HEK293 (cell line): ENCODE results near the gene EPOP.
A peak's percentile ranks its signal among the peaks of the same experiment; 100 is the strongest.

ENCODE experiments used
- ATF2 ChIP-seq: fragments of 450-650 bp; formaldehyde crosslinking; IDR thresholded peaks from 2 replicates; pipeline ENCODE4 v1.5.1; 2016; ENCODE audit warnings: missing biosample characterization, missing genetic modification characterization, low read depth
- GLIS2 ChIP-seq: fragments of 450-650 bp; formaldehyde crosslinking; IDR thresholded peaks from 2 replicates; pipeline ENCODE4 v1.5.1; 2016; ENCODE audit warnings: missing biosample characterization, missing genetic modification characterization
- KLF10 ChIP-seq: fragments of 450-650 bp; IDR thresholded peaks from 2 replicates; pipeline ENCODE4 v1.5.1; 2018; ENCODE audit warnings: missing biosample characterization, mild to moderate bottlenecking, missing genetic modification characterization
- KLF16 ChIP-seq: fragments of 450-650 bp; formaldehyde crosslinking; IDR thresholded peaks from 2 replicates; pipeline ENCODE4 v1.5.1; 2017; ENCODE audit warnings: missing biosample characterization, missing genetic modification characterization
- SALL2 ChIP-seq: fragments of 450-650 bp; formaldehyde crosslinking; IDR thresholded peaks from 2 replicates; pipeline ENCODE4 v1.5.0; 2017; ENCODE audit warnings: missing biosample characterization, mild to moderate bottlenecking, missing genetic modification characterization, borderline replicate concordance
- SP7 ChIP-seq: fragments of 450-650 bp; formaldehyde crosslinking; IDR thresholded peaks from 2 replicates; pipeline ENCODE4 v1.5.1; 2016; ENCODE audit warnings: missing biosample characterization, missing genetic modification characterization
- TRIM28 ChIP-seq: IDR thresholded peaks from 2 replicates; pipeline ENCODE4 v1.6.1; 2011; ENCODE audit warnings: low read length, control low read depth, borderline replicate concordance
- YY2 ChIP-seq: fragments of 450-650 bp; formaldehyde crosslinking; IDR thresholded peaks from 2 replicates; pipeline ENCODE4 v1.5.1; 2016; ENCODE audit warnings: missing biosample characterization, missing genetic modification characterization
- ZBTB1 ChIP-seq: fragments of 450-650 bp; formaldehyde crosslinking; IDR thresholded peaks from 2 replicates; pipeline ENCODE4 v1.5.1; 2016; ENCODE audit warnings: missing biosample characterization, missing genetic modification characterization
- ZBTB20 ChIP-seq: fragments of 450-650 bp; formaldehyde crosslinking; IDR thresholded peaks from 2 replicates; pipeline ENCODE4 v1.5.1; 2016; ENCODE audit warnings: missing biosample characterization, missing genetic modification characterization
- ZBTB6 ChIP-seq: fragments of 450-650 bp; formaldehyde crosslinking; IDR thresholded peaks from 2 replicates; pipeline ENCODE4 v1.5.1; 2017; ENCODE audit warnings: missing biosample characterization, missing genetic modification characterization
- ZBTB8A ChIP-seq: fragments of 450-650 bp; formaldehyde crosslinking; IDR thresholded peaks from 2 replicates; pipeline ENCODE4 v1.5.1; 2016; ENCODE audit warnings: missing biosample characterization, missing genetic modification characterization
- ZEB2 ChIP-seq: fragments of 450-650 bp; formaldehyde crosslinking; IDR thresholded peaks from 2 replicates; pipeline ENCODE4 v1.5.1; 2016; ENCODE audit warnings: missing biosample characterization, missing genetic modification characterization
- ZFP37 ChIP-seq: fragments of 450-650 bp; formaldehyde crosslinking; IDR thresholded peaks from 2 replicates; pipeline ENCODE4 v1.5.1; 2016; ENCODE audit warnings: missing biosample characterization, missing genetic modification characterization
- ZNF10 ChIP-seq: fragments of 450-650 bp; formaldehyde crosslinking; IDR thresholded peaks from 2 replicates; pipeline ENCODE4 v1.5.1; 2017; ENCODE audit warnings: missing biosample characterization, missing genetic modification characterization
- ZNF112 ChIP-seq: fragments of 450-650 bp; formaldehyde crosslinking; IDR thresholded peaks from 2 replicates; pipeline ENCODE4 v1.5.0; 2017; ENCODE audit warnings: missing biosample characterization, missing genetic modification characterization
- ZNF211 ChIP-seq: fragments of 450-650 bp; formaldehyde crosslinking; IDR thresholded peaks from 2 replicates; pipeline ENCODE4 v1.5.1; 2016; ENCODE audit warnings: low read depth, missing biosample characterization, missing genetic modification characterization
- ZNF350 ChIP-seq: fragments of 450-650 bp; formaldehyde crosslinking; IDR thresholded peaks from 2 replicates; pipeline ENCODE4 v1.5.0; 2017; ENCODE audit warnings: missing biosample characterization, mild to moderate bottlenecking, missing genetic modification characterization
- ZNF354C ChIP-seq: fragments of 450-650 bp; formaldehyde crosslinking; IDR thresholded peaks from 2 replicates; pipeline ENCODE4 v1.5.1; 2016; ENCODE audit warnings: missing biosample characterization, missing genetic modification characterization, low read depth, borderline replicate concordance
- ZNF366 ChIP-seq: fragments of 450-650 bp; formaldehyde crosslinking; conservative IDR thresholded peaks from 2 replicates; pipeline ENCODE4 v1.5.1; 2016; ENCODE audit warnings: missing biosample characterization, missing genetic modification characterization
- ZNF394 ChIP-seq: fragments of 450-650 bp; formaldehyde crosslinking; IDR thresholded peaks from 2 replicates; pipeline ENCODE4 v1.5.1; 2016; ENCODE audit warnings: missing biosample characterization, missing genetic modification characterization, mild to moderate bottlenecking, moderate library complexity, borderline replicate concordance
- ZNF473 ChIP-seq: fragments of 450-650 bp; formaldehyde crosslinking; IDR thresholded peaks from 2 replicates; pipeline ENCODE4 v1.5.1; 2017; ENCODE audit warnings: missing biosample characterization, missing genetic modification characterization
- ZNF544 ChIP-seq: fragments of 450-650 bp; formaldehyde crosslinking; IDR thresholded peaks from 2 replicates; pipeline ENCODE4 v1.5.0; 2017; ENCODE audit warnings: missing biosample characterization, missing genetic modification characterization
- ZNF585B ChIP-seq: fragments of 450-650 bp; formaldehyde crosslinking; IDR thresholded peaks from 2 replicates; pipeline ENCODE4 v1.5.1; 2016; ENCODE audit warnings: missing biosample characterization, missing genetic modification characterization
- ZNF624 ChIP-seq: fragments of 450-650 bp; formaldehyde crosslinking; IDR thresholded peaks from 2 replicates; pipeline ENCODE4 v1.5.1; 2017; ENCODE audit warnings: missing biosample characterization, missing genetic modification characterization
- ZNF658 ChIP-seq: fragments of 450-650 bp; formaldehyde crosslinking; IDR thresholded peaks from 2 replicates; pipeline ENCODE4; 2016; ENCODE audit warnings: missing biosample characterization, missing genetic modification characterization
- ZNF660 ChIP-seq: fragments of 450-650 bp; IDR thresholded peaks from 2 replicates; pipeline ENCODE4 v1.5.1; 2018; ENCODE audit warnings: missing biosample characterization, mild to moderate bottlenecking, missing genetic modification characterization
- ZNF747 ChIP-seq: fragments of 450-650 bp; formaldehyde crosslinking; IDR thresholded peaks from 2 replicates; pipeline ENCODE4 v1.5.1; 2016; ENCODE audit warnings: missing biosample characterization, missing genetic modification characterization
- ZNF76 ChIP-seq: fragments of 450-650 bp; formaldehyde crosslinking; IDR thresholded peaks from 2 replicates; pipeline ENCODE4; 2016; ENCODE audit warnings: low read depth, missing biosample characterization, missing genetic modification characterization, borderline replicate concordance
- ZNF768 ChIP-seq: fragments of 450-650 bp; formaldehyde crosslinking; IDR thresholded peaks from 2 replicates; pipeline ENCODE4 v1.5.1; 2018; ENCODE audit warnings: missing biosample characterization, mild to moderate bottlenecking, missing genetic modification characterization
- TF ChIP-seq, protein P1 (sequence below): fragments of 450-650 bp; formaldehyde crosslinking; IDR thresholded peaks from 2 replicates; pipeline ENCODE4 v1.5.1; 2016; ENCODE audit warnings: missing biosample characterization, missing genetic modification characterization
- TF ChIP-seq, protein P2 (sequence below): fragments of 450-650 bp; formaldehyde crosslinking; IDR thresholded peaks from 2 replicates; pipeline ENCODE4 v1.5.1; 2016; ENCODE audit warnings: missing biosample characterization, missing genetic modification characterization

EPOP gene

DNA sequence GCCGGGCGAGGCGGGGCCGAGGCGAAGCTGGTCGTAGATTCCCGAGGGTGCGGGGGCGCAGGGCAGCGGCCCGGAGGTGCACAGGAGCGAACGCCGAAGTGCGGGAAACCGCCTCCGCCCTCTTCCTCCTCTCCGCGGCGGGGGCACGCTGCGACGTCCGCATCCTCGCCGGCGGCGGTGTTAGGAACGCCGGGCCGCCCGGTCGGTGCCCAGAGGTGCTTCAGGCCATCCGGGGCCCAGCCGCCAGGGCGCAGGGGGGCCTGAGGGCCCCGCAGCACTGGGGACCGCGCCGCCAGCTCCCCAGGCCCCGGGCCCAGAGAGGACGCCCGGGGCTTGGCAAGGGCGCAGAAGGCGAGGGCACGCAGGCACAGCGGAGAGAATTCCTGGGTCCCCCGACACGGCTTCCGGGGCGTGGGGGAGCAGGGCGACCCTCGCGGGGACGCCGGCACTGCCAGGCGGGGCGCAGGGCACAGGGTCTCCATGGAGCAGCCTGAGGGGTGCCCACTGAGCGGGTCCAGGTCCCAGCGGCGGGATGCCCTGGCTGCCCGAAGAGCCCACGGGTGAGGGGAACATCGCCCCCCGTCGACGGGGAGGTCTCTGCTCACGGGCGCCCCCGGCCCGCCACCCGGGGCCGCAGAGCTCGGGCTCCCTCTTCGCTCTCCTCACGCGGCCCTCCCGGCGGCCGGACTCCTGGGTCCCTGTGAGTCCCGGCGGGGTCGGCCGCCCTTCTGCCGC is 576 bp downstream of the EPOP start (continued):
- no peak for TF ChIP-seq ATF2 (tag by site-specific recombination)
- no peak for TF ChIP-seq ZNF394
- TF ChIP-seq SP7 (tag by site-specific recombination) = no peak
- TF ChIP-seq KLF10 (tag by site-specific recombination) = no peak
- TF ChIP-seq ZNF658 (tag by site-specific recombination) = no peak
- no peak for TF ChIP-seq ZNF211 (tag by site-specific recombination)
- TF ChIP-seq KLF16 (tag by site-specific recombination) = no peak
- TF ChIP-seq YY2 (tag by site-specific recombination) = no peak
- TF ChIP-seq TRIM28 = no peak
- peak; percentile 60; the same call in 1 of the 2 replicates for TF ChIP-seq GLIS2 (tag by site-specific recombination)
- no peak for TF ChIP-seq ZNF354C (tag by site-specific recombination)
- TF ChIP-seq ZNF473 (tag by site-specific recombination) = no peak
- peak; percentile 67 for TF ChIP-seq ZBTB20 (tag by site-specific recombination)
- TF ChIP-seq ZEB2 (tag by site-specific recombination) = no peak
- TF ChIP-seq ZNF768 (tag by site-specific recombination) = no peak
- TF ChIP-seq ZBTB8A (tag by site-specific recombination) = peak; percentile 78
- TF ChIP-seq ZNF660 (tag by site-specific recombination) = no peak
- TF ChIP-seq ZNF350 (tag by site-specific recombination) = no peak
- TF ChIP-seq ZFP37 (tag by site-specific recombination) = no peak
- TF ChIP-seq SALL2 (tag by site-specific recombination) = no peak
- TF ChIP-seq ZNF76 (tag by site-specific recombination) = no peak
- no peak for TF ChIP-seq ZNF366 (tag by site-specific recombination)
- no peak for TF ChIP-seq ZNF624 (tag by site-specific recombination)
- no peak for TF ChIP-seq ZBTB6
- TF ChIP-seq, protein P1, sequence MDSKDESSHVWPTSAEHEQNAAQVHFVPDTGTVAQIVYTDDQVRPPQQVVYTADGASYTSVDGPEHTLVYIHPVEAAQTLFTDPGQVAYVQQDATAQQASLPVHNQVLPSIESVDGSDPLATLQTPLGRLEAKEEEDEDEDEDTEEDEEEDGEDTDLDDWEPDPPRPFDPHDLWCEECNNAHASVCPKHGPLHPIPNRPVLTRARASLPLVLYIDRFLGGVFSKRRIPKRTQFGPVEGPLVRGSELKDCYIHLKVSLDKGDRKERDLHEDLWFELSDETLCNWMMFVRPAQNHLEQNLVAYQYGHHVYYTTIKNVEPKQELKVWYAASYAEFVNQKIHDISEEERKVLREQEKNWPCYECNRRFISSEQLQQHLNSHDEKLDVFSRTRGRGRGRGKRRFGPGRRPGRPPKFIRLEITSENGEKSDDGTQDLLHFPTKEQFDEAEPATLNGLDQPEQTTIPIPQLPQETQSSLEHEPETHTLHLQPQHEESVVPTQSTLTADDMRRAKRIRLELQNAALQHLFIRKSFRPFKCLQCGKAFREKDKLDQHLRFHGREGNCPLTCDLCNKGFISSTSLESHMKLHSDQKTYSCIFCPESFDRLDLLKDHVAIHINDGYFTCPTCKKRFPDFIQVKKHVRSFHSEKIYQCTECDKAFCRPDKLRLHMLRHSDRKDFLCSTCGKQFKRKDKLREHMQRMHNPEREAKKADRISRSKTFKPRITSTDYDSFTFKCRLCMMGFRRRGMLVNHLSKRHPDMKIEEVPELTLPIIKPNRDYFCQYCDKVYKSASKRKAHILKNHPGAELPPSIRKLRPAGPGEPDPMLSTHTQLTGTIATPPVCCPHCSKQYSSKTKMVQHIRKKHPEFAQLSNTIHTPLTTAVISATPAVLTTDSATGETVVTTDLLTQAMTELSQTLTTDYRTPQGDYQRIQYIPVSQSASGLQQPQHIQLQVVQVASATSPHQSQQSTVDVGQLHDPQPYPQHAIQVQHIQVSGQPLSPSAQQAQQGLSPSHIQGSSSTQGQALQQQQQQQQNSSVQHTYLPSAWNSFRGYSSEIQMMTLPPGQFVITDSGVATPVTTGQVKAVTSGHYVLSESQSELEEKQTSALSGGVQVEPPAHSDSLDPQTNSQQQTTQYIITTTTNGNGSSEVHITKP (tag by site-specific recombination) = no peak
- no peak for TF ChIP-seq ZNF10 (tag by site-specific recombination)
- TF ChIP-seq ZNF544 (tag by site-specific recombination) = no peak
- no peak for TF ChIP-seq ZNF585B (tag by site-specific recombination)
- TF ChIP-seq ZNF747 (tag by site-specific recombination) = no peak
- no peak for TF ChIP-seq ZNF112 (tag by site-specific recombination)
- no peak for TF ChIP-seq ZBTB1 (tag by site-specific recombination)
- TF ChIP-seq, protein P2, sequence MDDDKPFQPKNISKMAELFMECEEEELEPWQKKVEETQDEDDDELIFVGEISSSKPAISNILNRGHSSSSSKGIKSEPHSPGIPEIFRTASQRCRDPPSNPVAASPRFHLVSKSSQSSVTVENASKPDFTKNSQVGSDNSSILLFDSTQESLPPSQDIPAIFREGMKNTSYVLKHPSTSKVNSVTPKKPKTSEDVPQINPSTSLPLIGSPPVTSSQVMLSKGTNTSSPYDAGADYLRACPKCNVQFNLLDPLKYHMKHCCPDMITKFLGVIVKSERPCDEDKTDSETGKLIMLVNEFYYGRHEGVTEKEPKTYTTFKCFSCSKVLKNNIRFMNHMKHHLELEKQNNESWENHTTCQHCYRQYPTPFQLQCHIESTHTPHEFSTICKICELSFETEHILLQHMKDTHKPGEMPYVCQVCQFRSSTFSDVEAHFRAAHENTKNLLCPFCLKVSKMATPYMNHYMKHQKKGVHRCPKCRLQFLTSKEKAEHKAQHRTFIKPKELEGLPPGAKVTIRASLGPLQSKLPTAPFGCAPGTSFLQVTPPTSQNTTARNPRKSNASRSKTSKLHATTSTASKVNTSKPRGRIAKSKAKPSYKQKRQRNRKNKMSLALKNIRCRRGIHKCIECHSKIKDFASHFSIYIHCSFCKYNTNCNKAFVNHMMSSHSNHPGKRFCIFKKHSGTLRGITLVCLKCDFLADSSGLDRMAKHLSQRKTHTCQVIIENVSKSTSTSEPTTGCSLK = no peak
